Adipose tissue (tissue), 3 donors: Measurements from ENCODE around the gene PPP2R5C. TPM values are rescaled to one million over a fixed set of nuclear protein-coding genes. Genes with fewer than 3 reads are reported as not detected.

ENCODE experiments used
- H3K27ac ChIP-seq: one replicate; pipeline ENCODE4 v1.5.1; 2013; ENCODE audit warnings: low read depth, low read length
- WGBS, 3 donors: extraction: QIAGEN DNeasy Blood & Tissue Kit; methylation state at CpG; one replicate each; pipeline ENCODE4 v1.1.7; 2013; 5-methylcytosine and 5-hydroxymethylcytosine counted together
- polyA plus RNA-seq, 3 donors: library from polyadenylated mRNA; stranded (reverse); fragments of 200-250 nt; gene quantifications; one replicate each; pipeline ENCODE4 v1.2.3, GENCODE V29; 2013
- donor health status: healthy with polysubstance abuse.
- donor health status: Bipolar disorder and iron deficiency.
- donor health status: healthy.

PPP2R5C gene
- polyA plus RNA-seq, 3 donors, result 30.6 to 84.0 (median 46.8) TPM

GRCh38 chr14:101770183-101770582 is 8.7 kb downstream of the PPP2R5C start:
- H3K27ac ChIP-seq, result no peak overlapping the region
- WGBS, 3 donors, result 86 to 89% (median 86%) methylated on average over 3 of the region's 3 CpGs

DNA sequence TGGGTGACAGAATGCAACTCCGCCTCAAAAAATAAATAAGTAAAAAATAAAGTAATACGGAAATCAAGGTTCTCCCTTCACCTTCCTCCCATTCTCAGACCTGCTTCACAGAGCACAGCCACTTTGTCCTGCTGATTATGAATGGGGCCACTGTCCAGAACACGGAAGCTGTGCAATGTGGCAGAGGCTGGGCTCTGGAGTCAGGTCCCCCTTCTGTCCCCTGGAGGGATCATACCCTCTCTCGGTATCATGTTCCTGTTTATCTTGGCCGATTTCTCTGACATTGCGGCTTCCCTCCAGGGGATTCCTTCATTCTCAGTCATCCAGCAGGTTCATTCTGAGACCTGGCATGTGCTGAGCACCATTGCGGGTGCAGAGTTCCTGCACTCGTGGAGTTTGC is 11.3 kb downstream of the PPP2R5C start:
- H3K27ac ChIP-seq, result no peak overlapping the region
- WGBS, 3 donors, result 82 to 86% (median 84%) methylated on average over 8 of the region's 8 CpGs

DNA sequence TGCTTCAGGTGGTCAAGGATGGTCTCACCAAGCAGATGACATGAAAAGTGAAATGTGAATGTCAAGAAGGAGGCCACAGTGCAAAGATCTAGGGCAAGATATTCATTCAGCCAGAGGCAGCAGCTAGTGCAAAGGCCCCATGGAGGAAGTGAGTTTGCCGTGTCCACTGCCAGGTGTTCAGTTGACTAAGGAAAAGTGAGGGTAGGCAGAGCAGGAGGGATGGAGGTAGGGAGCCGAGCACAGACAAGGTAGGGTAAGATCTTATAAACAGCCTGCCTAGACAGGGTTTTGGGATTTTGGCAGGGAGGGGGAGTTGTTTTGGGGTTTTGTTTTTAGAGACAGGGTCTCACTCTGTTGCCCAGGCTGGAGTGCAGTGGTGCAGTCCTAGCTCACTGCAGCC is 11.9 kb downstream of the PPP2R5C start:
- WGBS, 3 donors, result 79 to 86% (median 85%) methylated on average over 2 of the region's 2 CpGs
- no peak overlapping the region for H3K27ac ChIP-seq

GRCh38 chr14:101774006-101774795 is 12.7 kb downstream of the PPP2R5C start:
- no peak overlapping the region for H3K27ac ChIP-seq
- WGBS, 3 donors, result 81 to 89% (median 88%) methylated on average over 7 of the region's 7 CpGs

- H3K27ac ChIP-seq, result no peak overlapping the region
- 84 to 87% (median 85%) methylated on average over 8 of the region's 8 CpGs for whole genome bisulfite sequencing, 3 donors
Observed at GRCh38 chr14:101774814-101775213, 13.3 kb downstream of the PPP2R5C start.

DNA sequence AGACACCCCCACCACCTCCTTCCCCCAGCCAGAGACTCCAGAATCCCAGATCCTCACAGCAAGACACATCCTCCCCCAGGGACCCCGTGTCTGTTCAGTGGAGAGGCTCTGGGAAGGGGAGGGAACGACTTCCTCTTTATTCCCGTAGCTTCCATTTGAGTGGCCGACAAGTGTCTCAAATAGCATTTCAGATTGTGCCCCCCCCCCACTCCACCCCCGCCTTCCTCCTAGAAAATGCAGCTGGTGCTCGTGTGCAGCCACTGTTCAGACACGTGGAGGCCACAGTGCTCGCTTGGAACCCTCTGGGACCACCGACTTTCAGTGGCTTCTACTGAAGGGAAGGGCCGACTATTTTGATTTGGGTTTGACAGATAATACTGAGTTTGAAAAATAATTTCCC is 14.3 kb downstream of the PPP2R5C start:
- H3K27ac ChIP-seq, result no peak overlapping the region
- 71 to 82% (median 77%) methylated on average over 10 of the region's 10 CpGs for WGBS, 3 donors

DNA sequence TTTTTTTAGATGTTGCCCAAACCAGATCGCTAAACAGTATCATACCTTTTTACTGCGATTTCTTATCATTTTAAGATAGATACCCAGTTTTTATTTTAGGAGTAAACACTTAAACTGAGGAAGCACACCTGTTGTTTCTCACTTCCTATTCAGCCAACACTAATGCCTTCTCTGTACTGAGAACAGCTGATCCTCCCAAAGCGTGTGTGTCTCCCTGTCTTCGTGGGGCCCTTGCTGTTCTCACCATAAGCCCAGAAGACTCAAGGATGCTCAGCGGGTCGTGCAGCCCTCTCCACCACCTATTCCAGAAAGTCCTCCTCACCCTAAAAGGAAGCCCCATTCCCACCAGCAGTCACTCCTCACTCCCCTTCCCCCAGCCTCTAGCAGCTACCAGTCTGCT is 14.8 kb downstream of the PPP2R5C start:
- no peak overlapping the region for H3K27ac ChIP-seq
- WGBS, 3 donors, result 56 to 85% (median 79%) methylated on average over 6 of the region's 6 CpGs

DNA sequence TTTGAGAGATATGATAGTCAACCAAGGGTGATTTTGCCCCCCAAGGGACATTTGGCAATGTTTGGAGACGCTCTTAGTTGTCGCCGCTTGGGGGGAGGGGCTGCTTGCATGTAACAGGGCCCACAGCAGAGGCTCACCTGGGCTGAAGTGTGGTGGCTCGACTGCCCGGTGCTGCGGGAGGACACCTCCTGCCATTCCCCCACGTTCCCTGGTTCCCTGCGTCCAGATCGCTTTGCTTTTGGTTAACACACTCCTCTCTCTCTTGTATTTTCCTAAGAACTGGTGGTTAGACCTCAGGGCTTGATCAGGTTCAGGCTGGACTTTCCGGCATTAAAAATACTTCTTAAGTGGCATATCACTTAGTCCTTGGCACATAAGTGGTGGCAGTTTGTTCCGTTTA is 18.9 kb downstream of the PPP2R5C start:
- WGBS, 3 donors, result 74 to 83% (median 80%) methylated on average over 11 of the region's 11 CpGs
- H3K27ac ChIP-seq, result no peak overlapping the region

GRCh38 chr14:101780887-101781239 is 19.4 kb downstream of the PPP2R5C start:
- H3K27ac ChIP-seq, result no peak overlapping the region

GRCh38 chr14:101781240-101782061 is 19.9 kb downstream of the PPP2R5C start:
- 1 to 2% (median 1%) methylated on average over 60 to 67 of the region's 67 CpGs for WGBS, 3 donors
- H3K27ac ChIP-seq, result no peak overlapping the region

More at GRCh38 chr14:101780887-101781239, 19.4 kb downstream of the PPP2R5C start:
- 16 to 32% (median 19%) methylated on average over 13 to 15 of the region's 15 CpGs for WGBS, 3 donors

DNA sequence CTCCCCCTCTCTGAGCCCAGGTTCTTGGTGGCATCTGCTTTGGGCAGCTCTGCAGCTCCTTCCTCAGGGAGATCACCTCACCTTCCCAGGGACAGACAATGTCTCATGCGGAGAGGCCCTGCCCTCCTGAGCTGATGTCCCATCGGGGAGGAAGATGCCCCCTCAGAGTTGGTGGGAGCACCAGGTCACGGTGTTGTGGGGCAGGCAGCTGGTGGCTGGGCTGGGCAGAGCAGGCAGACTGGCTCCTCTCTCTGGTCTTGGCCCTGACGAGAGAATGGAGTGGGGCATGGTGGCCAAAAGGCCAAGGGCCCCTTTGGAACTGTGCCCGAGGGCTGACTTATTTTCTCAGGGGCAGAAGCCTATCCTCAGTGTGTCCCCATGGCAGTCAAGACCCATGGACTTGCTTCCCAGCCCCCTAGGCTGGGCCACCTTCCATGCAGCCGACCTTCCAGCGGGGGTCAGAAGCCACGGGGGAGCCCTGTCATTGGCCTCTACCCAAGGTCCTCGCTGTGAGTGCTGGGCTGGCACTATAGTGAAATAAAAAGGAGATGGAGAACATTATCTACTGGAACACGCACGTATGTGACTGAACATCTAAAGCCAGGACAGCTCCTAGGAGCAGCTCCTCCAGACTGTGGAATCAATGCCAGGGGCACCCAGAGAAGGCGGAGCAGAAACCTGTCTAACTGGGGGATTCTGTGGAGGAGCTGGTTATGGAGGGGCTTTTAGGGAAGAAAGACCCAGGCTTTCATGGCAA is 21.9 kb downstream of the PPP2R5C start:
- H3K27ac ChIP-seq, result no peak overlapping the region
- 91 to 92% (median 92%) methylated on average over 12 of the region's 12 CpGs for WGBS, 3 donors

DNA sequence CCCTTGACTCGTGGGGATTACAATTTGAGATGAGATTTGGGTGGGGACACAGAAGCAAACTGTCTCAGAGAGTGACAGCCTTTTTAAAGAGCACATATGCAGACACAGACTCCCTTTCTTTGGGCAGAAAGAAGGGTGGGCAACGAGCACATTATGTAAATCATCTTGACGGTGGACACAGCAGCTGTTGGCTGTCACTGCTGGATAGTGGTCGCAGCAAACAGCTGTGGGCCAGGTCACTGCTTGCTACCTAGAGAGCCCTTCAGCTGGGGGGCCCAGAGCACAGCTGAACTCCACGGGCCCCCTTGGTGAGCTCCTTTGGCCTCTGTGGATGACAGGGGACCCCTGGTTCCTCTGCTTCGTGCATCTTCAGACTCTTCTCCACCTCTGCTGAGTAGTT is 23.1 kb downstream of the PPP2R5C start:
- H3K27ac ChIP-seq, result no peak overlapping the region
- 79 to 84% (median 84%) methylated on average over 6 of the region's 6 CpGs for WGBS, 3 donors

- 91 to 97% (median 92%) methylated on average over 13 of the region's 13 CpGs for WGBS, 3 donors
- no peak overlapping the region for H3K27ac ChIP-seq
Observed at GRCh38 chr14:101788016-101788635, 26.6 kb downstream of the PPP2R5C start.

DNA sequence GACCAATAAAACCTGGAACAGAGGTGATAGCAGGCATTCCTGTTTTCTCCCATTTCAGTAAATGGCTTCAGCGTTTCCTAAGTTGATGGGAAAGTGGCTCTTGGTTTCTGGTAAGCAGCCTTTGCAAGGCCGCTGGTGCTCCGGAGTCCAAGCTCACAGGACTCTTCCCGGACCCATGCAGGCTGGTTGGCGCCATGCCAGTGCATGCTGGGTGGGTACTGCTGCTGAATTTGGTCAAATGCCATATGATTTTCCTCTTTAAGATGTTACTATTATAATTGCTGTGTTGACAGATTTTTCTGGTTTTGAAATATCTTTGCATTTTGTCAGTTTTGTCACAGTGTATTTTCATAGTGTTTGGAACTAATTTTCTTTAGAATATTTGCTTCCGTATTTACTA is 27.7 kb downstream of the PPP2R5C start:
- 66 to 76% (median 75%) methylated on average over 6 of the region's 6 CpGs for WGBS, 3 donors

DNA sequence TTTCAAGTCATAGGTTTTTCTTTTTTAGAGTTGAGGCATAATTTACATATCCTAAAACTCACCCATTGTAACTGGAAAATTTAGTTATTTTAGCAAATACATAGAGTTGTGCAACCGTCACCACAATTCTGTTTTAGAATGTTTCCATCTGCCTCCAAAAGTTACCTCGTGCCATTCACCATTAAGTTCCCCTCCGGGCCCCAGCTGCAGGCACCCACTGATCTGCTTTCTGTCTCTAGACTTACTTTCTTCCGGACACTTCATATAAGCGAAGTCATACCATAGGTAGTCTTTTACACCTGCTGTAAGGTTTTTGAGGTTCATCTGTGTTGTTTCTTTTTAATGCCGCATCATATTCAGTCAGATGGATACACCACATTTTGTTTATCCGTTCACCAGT is 28.7 kb downstream of the PPP2R5C start:
- no peak overlapping the region for H3K27ac ChIP-seq
- WGBS, 3 donors, result 77 to 93% (median 78%) methylated on average over 7 of the region's 7 CpGs

More for the DNA sequence above, 27.7 kb downstream of the PPP2R5C start:
- no peak overlapping the region for H3K27ac ChIP-seq

- 30 to 37% (median 31%) methylated on average over 5 of the region's 5 CpGs for WGBS, 3 donors
- H3K27ac ChIP-seq, result no peak overlapping the region
Observed at GRCh38 chr14:101791919-101792572, 30.5 kb downstream of the PPP2R5C start.

- WGBS, 3 donors, result 96 to 99% (median 98%) methylated on average over 8 of the region's 8 CpGs
- no peak overlapping the region for H3K27ac ChIP-seq
Observed at GRCh38 chr14:101796016-101796415, 34.5 kb downstream of the PPP2R5C start.

- H3K27ac ChIP-seq, result no peak overlapping the region
- 92 to 97% (median 97%) methylated on average over 10 of the region's 10 CpGs for WGBS, 3 donors
Observed at GRCh38 chr14:101796479-101796878, 35.0 kb downstream of the PPP2R5C start.
